Gastroesophageal sphincter (tissue), 3 donors: Measurements from ENCODE around the gene RBP3.

Experiments used
- EP300 ChIP-seq: sonication (generic); formaldehyde crosslinking; IDR thresholded peaks from one replicate; pipeline ENCODE4 v1.6.1; 2017; ENCODE audit warnings: antibody characterized with exemption, mild to moderate bottlenecking
- POLR2A ChIP-seq, 2 donors: fragments of 450-650 bp; IDR thresholded peaks; one replicate each; pipeline ENCODE4 v1.6.1; 2017; ENCODE audit warnings: antibody characterized with exemption in 2 of 2, mild to moderate bottlenecking in 2 of 2, moderate library complexity in 1 of 2
- POLR2AphosphoS5 ChIP-seq: sonication (generic); formaldehyde crosslinking; IDR thresholded peaks from one replicate; pipeline ENCODE4 v1.6.1; 2017; ENCODE audit warnings: antibody characterized with exemption
- TF ChIP-seq, protein P1 (sequence below), 4 experiments: fragments of 200-600 bp in 2 of 4; fragments of 450-650 bp in 2 of 4; sonication (generic) in 1 of 4; IDR thresholded peaks; one replicate each; pipeline ENCODE4 v1.5.1; 2017 to 2019; ENCODE audit warnings: antibody characterized with exemption in 4 of 4, mild to moderate bottlenecking in 2 of 4, moderate library complexity in 2 of 4

DNA sequence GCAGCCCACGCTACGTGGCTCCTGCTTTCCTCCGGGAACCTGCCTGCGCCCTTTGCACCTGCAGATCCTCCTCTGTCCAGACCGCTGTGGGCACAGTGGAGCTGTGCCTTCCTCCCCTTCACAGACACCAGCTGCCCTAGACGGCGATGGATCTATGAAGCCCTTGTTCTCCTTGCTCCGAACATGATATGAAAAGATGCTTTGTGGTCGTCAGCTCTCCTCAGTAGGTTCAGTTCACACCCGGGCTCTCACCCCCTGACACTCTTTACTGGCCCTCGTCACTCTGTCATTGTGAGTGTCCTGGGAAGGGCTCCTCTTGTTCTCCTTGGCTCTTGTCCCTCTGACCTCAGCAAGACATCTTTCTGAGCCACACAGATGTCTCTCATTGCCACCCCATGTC, 31.7 kb downstream of the RBP3 start:
- TF ChIP-seq, protein P1, sequence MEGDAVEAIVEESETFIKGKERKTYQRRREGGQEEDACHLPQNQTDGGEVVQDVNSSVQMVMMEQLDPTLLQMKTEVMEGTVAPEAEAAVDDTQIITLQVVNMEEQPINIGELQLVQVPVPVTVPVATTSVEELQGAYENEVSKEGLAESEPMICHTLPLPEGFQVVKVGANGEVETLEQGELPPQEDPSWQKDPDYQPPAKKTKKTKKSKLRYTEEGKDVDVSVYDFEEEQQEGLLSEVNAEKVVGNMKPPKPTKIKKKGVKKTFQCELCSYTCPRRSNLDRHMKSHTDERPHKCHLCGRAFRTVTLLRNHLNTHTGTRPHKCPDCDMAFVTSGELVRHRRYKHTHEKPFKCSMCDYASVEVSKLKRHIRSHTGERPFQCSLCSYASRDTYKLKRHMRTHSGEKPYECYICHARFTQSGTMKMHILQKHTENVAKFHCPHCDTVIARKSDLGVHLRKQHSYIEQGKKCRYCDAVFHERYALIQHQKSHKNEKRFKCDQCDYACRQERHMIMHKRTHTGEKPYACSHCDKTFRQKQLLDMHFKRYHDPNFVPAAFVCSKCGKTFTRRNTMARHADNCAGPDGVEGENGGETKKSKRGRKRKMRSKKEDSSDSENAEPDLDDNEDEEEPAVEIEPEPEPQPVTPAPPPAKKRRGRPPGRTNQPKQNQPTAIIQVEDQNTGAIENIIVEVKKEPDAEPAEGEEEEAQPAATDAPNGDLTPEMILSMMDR (IDR thresholded peaks at IDR 0.05), result no peak
- TF ChIP-seq POLR2A (IDR thresholded peaks at IDR 0.05) (no peak), POLR2AphosphoS5 (no peak), EP300 (no peak)
